GM18520 (cell line): ENCODE data around the gene PCDHGC5.

ENCODE experiments used
- ATAC-seq: cut with Tn5 transposase; IDR thresholded peaks from one replicate; pipeline ENCODE4 v1.9.1; 2021; ENCODE audit not compliant: unreplicated experiment

Gene PCDHGC5

DNA sequence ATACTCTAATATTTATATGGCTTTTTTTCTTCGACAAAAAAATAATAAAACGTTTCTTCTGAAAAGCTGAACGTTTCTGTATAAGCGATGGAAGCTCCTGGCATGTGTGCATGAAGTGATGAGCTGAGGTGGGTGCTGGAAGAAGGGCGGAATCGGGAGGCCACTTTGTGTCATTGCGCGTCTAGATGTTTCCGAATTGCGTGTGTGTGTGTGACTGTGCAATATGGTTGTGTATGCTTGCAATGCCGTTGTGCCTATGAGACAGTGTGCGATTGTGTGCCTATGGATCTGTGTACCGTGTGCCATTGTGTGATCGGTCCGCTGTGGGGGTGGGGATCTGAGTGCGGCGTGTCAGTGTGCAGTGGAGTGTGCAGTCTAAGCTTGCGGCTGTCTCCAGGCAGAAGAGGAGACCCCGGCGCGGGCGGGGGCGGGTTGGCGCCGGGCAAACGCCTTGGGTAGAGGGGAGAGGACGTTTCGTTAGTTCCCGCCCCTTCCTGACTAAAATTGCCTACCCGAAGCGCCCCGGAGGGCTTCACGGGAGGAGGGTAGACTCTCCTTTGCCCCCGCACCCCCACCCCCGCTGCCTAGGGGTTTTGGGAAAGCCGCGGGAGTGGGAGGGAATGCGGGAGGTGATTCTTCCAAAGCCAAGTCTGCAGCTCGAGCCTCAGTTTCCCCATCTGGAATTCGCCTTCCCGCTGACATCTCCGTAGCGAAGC, 24.2 kb downstream of the PCDHGC5 start:
- ATAC-seq: no peak

DNA sequence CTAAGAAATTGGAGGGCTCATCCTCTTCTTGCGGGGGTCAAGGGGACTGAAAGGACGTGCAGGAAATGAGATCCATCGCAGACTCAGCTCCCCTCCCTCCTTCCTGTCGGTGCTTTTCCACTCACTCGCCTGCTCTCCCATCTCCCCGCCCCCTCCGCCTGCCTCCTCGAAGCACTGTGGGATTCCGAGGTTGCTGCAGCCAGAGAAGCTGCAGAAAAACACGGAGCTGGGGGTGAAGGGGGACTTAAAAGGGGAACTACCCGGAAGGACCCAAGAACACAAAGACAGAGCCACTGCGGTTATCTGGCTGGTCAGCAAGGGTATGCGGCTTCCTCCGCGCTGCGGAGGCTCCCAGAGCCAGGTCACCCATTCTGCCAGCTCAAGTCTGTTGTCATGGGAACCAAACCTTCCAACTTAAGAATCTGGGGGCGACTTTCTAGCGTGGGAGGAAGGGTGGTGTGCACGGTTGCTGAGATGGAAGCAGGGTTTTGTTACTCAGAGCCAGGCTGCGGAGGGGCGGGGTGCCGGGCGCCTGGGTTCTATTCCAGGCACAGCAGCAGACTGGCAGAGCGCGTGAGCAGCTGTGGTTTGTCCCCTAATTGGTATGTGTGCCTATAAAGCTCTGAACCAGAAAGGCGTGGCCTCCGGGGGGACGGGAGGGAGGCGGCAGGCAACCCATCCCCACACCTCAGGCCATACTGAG, 24.9 kb downstream of the PCDHGC5 start:
- peak; percentile 26 for ATAC-seq

DNA sequence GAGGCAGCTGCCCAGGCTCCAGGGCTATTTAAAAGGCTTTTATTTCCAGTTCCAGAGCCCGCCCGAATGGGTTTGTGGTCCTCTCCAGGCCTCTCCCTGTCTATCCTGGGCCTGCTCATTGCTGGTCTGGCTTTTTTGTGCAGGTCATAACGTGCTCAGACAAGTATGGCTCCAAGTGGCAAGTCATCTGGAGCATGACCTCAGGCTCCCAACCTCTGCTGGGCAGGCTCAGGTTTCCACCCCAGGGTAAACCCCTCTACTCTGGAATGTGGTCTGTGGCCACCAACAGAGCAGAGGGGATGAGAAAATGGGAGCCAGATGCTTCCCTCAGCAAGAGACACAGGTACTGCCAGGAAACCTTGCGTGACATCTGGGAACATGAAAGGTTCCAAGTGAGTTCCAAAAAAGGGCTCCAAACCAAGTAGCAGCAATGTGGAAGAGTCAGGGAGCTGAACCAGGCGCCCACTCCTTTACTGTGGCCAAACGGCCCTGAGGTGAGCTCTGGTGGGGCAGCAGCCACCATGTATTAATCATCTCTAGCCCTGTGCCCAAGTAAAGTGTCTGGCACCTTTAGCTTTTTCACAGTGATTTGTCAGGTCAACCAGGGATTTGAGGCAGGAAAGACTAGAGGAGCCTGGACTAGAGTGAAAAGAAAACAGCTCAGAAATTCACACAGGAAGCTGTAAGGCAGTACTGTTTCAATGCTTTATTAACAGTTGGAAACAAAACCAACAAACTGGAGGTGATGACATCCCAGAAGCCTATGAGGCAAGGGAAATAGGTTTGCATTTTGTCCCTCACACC, 25.7 kb downstream of the PCDHGC5 start:
- ATAC-seq: peak; percentile 11

DNA sequence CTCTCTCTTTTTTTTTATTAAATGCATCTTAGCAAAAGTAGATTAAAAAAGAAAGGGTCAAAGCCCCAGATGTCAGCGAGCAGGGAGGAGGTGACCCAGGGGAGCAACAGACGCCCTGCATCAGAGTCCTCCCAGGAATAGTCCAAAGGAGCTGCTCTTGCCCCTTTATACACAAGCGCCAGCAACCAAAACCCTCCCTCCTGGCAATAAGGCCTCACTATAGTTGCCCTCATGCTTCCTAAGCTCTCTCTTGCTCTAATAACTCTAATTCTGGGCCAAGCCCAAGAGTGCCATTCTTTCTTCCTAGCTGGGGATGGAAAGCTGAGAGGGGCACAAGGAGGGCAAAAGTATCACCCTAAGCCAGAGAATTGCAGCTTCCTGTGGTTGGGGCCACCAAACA, 26.3 kb downstream of the PCDHGC5 start:
- ATAC-seq: no peak

DNA sequence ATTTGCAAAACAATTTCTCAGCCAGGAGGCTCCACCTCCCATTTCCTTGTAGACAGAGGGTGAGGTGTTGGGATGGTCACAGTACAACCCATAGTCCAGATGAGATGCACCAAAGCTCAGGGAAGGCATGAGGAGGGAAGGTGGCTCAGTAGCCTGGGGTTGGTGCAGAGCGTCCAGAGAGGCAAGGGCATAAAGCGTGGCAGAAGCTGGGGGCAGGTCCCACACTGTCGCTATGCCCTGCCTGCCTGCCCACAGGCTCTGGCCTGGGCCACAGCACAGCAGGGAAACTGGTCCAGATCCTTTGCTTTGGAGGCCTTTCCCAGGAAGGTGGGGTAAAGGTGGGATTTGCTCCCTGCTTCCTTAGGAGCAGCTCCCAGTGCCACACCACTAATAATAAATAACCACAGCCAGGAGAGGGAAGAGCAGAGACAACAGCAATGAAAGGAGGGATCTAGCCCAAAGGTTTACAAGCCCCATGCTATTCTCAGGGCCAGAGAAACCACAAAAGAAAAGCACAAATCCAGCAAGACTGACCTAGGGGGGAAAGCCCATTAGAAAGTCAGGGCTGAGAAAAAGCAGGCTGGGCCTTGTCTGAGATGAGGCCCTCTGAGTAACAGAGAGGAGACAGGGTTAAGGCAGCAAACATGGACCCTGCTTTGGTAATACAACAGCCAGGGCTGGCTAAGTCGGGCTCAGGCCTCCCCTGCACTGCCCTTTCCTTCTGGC, 27.2 kb downstream of the PCDHGC5 start:
- no peak for ATAC-seq

DNA sequence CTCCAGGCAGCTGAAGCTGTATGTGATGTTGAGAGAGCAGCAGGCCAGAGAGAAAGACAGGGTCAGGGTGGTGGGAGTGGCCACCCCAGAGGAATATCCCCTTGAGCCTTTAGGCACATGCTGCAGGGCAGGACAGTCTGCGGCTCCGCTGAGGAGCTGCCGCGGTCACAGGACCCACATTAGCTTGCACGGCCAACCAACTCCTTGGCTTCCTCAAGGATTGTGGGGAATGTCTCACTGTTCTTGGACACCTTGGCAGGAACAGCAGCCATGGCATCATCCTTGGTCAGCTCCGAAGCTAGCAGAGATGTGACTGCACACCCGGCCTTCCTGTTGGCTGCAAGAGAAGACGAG, 27.8 kb downstream of the PCDHGC5 start:
- no peak for ATAC-seq

DNA sequence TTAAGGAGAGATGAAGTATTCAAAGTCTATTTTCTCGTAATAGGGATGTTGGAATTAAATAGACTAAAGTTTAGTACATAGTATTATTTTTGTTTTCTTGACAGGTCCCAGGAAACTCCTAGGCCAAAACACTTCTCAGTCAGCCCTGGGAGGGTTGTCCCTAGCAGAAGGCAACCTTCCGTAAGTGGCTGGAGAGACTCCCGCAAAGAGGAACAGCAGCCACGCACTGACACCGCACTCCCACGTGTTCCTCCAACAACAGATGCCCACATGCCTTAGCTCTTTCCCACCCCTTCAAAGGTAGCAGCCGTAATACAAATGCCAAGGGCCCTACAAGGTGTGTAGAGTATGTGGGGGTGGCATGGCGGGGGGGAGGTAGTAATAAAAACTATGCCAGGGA, 28.4 kb downstream of the PCDHGC5 start:
- ATAC-seq: no peak

DNA sequence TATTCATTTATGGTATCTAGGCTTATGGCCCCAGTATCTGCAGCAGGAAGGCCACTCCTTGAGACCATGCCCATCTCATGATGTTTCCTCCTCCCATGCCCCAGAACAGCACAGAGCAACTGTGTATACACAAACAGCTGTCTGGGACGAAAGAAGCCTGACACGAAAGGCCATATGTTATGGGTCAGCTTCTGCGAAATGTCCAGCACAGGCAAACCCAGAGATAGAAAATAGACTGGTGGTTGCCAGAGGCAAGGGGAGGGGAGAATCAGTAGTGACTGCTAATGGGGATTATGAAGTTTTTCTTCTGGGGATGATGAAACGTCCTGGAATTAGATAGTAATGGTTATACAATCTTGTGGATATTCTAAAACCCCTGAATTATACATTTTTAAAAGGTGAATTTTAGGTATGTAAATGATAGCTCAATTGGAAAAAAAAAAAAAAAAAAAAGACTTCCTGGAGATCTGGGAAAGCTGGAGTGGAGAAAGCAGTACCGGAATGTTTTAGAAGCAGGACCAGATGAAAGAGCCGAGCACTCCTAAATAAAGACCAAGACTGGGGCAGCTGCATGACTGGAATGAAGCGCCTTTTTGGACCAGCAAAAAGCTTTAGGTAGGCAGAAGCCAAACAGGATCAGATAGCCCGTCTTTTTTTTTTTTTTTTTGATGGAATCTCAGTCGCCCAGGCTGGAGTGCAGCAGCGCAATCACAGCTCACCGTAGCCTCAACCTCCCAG, 29.2 kb downstream of the PCDHGC5 start:
- ATAC-seq: no peak

DNA sequence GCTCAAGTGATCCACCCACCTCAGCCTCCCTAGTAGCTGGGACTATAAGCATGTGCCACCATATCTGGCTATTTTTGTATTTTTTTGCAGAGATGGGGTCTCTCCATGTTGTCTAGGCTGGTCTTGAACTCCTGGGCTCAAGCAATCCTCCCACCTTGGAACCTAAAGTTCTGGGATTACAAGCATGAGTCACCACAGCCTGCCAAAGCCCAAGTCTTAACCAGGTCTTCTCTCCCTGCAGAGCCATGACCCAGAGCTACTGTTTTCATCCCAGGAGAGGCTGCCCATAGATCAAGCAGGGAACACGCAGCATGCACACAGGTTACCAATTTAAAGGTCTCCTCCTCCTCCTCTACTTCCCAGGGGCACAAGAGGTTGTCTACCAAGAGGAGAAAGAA, 29.7 kb downstream of the PCDHGC5 start:
- no peak for ATAC-seq

DNA sequence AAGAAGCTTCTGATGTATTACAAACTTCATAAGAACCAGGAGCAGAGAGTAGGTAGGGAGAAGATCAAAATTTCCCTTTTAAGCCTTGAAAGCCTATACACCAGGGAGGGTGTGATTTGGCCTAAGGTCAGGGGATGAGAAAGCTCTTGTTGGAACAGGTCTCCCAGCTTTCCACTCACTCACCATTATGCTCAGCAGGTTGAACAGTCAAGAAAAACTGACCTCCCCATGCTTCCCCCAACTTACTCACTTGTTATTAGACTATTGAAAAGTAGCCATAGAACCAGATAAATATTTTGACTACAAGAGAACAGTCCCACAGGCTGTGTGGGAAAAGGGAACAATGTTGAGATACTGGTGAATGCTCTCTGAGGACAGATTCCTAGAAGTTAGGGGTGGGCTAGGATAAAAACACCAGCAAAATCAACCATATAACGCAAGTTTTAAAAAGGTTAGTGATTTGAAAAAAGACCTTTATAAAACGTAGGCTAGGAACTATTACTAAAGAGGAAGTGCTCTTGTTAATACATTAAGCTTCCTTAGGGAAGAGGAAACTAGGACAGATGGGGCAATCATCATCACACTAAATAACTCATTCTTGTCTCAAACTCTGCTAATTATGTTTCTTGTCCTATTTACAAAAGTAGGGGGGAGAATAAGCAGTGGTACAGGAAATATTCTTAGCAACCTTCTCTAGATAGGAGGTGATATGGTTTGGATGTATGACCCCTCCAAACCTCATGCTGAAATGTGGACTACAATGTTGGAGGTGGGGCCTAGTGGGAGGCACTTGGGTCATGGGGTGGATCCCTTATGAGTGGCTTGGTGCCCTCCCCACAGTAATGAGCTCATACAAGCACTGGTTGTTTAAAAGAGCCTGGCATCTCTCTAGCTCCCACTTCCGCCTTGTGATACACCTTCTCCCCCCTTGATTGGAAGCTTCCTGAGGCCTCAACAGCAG, 31.0 kb downstream of the PCDHGC5 start:
- ATAC-seq: no peak

DNA sequence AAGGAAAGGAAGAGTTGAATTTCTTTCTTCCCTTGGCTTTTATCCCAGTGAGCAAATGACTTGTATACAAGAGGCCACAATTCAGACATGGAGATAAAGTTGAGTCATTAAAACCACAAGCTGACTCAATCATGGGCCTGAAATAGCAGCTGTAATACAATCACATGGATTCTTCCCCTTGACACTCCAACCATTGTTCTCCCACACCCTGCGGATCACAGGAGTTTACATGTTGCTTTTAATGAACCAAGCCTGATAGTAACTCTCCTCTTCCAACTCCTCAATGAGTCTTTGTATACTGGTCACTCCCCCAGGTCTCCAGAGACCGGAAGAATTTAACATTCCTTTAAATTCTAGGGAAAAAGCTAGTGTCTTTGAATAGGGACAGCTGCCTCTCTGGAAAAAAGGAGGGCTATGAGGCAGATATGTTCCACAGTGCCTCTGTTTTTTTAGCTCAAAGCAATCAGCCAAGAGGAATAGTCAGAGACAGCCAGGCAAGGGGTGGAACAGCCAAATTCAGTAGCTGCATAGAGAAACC, 32.4 kb downstream of the PCDHGC5 start:
- no peak for ATAC-seq

DNA sequence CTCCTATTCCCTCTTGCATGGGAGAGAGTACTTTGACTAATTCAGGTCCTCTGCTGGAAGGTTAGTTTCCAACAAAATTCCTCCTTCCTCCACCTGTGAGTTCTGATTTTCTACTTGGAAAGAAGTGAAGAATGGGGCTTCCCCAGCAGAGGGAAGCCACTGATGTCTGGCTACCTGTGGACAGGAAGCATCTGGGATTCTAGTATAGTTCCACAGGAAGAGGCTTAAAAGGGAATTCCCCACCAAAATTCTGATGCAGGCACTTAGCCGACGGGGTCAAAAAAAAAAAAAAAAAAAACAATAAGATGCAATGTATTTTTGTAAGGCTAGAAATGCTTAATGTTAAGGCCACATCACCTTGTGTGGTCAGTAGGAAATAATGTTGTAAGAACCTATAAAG, 33.4 kb downstream of the PCDHGC5 start:
- no peak for ATAC-seq

DNA sequence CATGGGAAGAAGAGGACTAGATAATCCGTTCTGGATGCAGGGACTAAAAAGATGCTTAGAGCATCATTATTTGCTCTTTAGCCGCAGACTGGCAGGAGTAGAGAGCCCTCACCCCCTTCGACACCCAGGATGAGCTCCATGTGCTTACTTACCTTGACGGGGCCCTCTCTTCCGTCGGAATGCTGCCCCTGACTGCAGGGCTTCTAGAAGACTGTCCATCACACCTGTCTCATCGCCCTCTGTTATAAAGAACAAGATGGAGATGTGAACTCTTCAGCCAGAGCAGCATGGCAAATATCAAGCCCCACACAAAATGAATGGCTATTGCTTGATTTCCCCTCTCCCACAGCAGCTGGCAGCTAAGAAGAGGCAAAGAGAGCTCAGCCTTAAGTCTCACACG, 35.1 kb downstream of the PCDHGC5 start:
- ATAC-seq: no peak

DNA sequence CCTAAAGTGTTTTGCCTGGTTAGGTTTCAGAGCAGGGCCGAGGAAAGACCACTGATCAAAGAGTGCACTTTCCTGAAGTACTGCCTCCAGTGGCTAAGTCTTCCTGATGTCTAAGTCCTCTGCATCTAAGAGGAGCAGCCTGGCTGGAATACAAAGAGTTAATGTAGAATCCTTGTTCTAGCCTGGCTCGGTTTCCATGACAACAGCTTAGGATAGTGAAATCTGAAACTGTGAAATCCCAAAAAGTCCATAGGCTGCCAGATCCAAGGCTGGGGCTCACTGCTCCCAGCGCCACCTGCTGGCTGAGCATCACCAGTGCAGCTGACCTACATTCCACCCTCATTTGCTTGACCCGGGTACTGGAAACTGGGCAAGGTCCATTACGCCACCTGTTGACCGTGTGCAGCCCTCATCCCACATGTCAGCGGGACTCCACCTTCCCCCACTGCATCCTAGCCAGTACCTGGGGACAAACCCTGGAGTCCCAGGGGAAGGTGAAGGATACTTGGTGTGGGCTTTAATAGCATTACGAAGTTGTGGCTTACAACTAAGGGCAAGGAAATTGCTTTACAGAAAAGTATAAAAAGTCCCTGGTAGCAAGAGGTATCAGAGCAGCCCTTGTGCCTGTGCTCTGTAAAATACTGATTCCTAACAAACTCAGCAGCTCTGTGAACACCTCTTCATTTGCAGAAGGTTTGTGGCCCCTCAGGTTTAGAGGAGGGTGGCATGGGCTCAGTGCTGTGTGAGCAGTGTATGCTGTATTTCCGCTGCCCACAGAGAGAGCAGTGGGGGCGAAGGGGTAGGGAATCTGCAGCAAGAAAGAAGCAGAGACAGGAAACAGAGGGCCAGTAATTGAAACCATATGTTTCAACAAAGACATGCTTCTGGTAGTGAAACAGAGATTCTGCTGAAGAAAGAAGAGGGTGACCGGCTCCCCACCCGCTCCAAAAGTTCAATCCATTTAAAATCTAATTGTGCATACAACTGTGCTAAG, 36.0 kb downstream of the PCDHGC5 start:
- peak; percentile 62 for ATAC-seq

DNA sequence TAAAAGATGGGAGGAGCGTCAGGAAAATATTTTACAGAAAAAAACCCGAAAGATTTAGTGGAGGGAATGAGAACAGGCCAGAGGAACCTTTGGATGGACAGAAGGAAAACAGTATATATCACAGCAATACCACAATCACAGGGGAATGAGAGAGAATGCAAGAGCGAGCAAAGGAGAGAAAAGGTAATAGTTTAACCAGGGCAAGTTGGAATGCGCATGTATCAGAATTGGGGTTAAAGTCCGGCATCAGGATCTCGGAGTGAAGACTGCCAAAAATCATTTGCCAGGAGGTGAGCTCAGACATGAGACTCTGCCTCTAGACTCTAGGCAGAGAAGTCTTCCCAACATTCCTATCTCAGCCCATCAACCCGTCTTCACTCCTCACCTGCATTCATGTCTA, 36.8 kb downstream of the PCDHGC5 start:
- no peak for ATAC-seq

DNA sequence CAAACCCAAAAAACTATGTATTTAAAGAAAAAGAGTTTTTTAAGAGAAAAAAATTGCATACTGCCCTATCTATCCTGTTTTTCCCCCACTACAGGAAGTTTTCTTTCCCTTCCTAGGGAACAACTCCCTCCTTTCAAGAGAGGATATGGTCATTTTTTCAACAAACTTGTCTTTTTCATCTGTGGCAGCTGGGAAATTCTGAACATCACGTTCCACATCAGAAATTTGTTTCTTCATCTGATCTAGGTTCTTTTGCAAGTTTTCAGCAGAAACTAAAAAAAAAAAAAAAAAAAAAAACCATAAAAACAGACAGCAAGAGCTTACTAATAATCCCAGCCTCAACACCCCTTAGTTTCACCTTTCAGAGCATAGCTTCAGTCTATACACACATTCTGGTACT, 38.5 kb downstream of the PCDHGC5 start:
- ATAC-seq: no peak

DNA sequence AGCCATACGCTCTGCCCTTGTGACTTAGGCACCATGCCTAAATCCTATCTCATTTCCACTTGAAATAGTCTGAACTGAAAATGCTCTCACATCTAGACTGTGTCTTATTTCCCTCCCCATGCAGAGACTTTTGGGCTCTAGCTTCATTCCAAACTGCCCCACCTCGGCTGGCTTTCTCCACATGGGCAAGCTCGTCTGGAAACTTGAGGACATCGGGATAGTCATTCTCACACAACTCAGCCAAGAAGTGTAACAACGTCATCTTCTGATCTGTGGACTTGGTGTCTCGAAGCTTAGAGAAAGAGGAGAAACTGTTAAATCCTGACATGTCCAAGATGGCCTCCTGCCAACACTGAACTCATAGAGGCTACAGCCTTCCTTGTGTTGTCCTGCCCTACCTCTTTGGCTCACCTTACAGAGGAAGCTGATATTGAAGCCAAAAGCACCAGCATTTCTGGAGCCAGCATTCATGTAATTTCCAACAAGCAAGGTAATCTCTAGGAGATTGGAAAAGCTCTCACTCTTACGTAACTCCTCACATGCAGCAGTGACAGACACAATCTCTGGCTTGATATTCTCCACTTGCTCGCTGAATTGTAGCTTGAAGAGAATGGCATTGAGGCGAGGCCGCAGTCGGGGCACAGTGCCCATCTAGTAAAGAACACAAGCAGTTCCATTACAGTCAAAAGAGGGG, 39.6 kb downstream of the PCDHGC5 start:
- no peak for ATAC-seq

DNA sequence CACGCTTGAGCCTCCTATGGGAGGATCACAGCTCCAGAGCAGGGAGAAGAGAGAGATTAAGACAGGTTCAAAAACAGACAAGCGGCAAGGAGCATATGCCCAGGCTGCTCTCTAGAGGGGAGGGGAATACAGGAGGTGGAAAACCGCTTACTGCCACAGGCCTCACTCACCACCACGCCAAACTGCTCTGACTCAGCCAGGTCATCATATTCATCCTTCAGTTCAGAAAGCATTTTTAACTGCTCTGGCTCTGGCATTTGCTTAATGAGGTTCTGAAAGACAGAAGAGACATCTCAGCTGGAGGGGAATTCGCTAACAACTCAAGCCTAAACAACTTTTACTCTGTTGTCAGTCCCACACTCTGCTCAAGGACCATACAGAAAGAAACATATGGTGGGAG, 40.1 kb downstream of the PCDHGC5 start:
- ATAC-seq: peak; percentile 34
